HCT116 (cell line): Measurements from ENCODE around the gene CMIP. TPM values are rescaled to one million over a fixed set of nuclear protein-coding genes. Genes with fewer than 3 reads are reported as not detected.

Experiments
- ATAC-seq: fragments of 200-7000 bp; cut with Tn5 transposase; 2 replicates; pipeline ENCODE4 v1.9.1; 2020; ENCODE audit warnings: mild to moderate bottlenecking, moderate library complexity
- BruUV-seq: library from RNA; stranded (reverse); fragments of 400-500 nt; replicated peaks from 2 replicates; lab custom pipeline; 2021; lab: Mats Ljungman, UMichigan
- CTCF ChIA-PET: fragments of 300-600 bp; sonication (Branson Sonifier 250); formaldehyde crosslinking; loops from one replicate; lab custom pipeline; 2021; ENCODE audit warnings: antibody characterized with exemption; lab: Charles Lee
- POLR2A ChIA-PET: fragments of 300-600, 350-600 bp; sonication (Branson Sonifier 250); formaldehyde crosslinking; loops from one replicate; lab custom pipeline; 2021; ENCODE audit warnings: antibody characterized with exemption; lab: Charles Lee
- RAD21 ChIA-PET, 2 experiments: fragments of 300-600 bp; sonication (Branson Sonifier 250); formaldehyde crosslinking; loops; one replicate each; lab custom pipeline; 2023; ENCODE audit warnings: low total read pairs in 2 of 2; ENCODE audit not compliant: uncharacterized antibody in 2 of 2, unreplicated experiment in 2 of 2, low non-redundant PET in 1 of 2; lab: Charles Lee
- DNase-seq: peaks from one replicate; pipeline ENCODE4 v3.0.0-alpha.2; 2010; ENCODE audit warnings: low read depth, low spot score
- H2AFZ ChIP-seq: fragments of 200-600 bp; shearing (Covaris generic), sonication (generic); 2 replicates; pipeline ENCODE4 v1.6.1; 2017; ENCODE audit warnings: low read depth, mixed run types, mixed read lengths, antibody characterized with exemption, low read length; ENCODE audit not compliant: poor library complexity, severe bottlenecking
- H3K27ac ChIP-seq: 2 replicates; pipeline ENCODE4 v1.5.1; 2012; ENCODE audit warnings: low read depth, low read length
- H3K27me3 ChIP-seq: fragments of 200-600 bp; sonication (generic); 2 replicates; pipeline ENCODE4 v1.6.1; 2016; ENCODE audit warnings: mixed run types, low read length, mixed read lengths; ENCODE audit not compliant: insufficient read depth
- H3K36me3 ChIP-seq, 2 experiments: fragments of 200-500 bp in 1 of 2; fragments of 200-600 bp in 1 of 2; sonication (Bioruptor generic) in 1 of 2; sonication (generic) in 1 of 2; 2 replicates each; pipeline versions ENCODE4 v1.5.1 to v1.6.1; 2014 to 2016; ENCODE audit warnings: low read length in 2 of 2, inconsistent platforms in 1 of 2, mixed read lengths in 1 of 2, mixed run types in 1 of 2; ENCODE audit not compliant: insufficient read depth in 2 of 2, control insufficient read depth in 1 of 2
- H3K4me1 ChIP-seq, 2 experiments: fragments of 200-600 bp in 1 of 2; sonication (generic) in 1 of 2; 2 replicates each; pipeline versions ENCODE4 v1.5.1 to v1.6.1; 2012 to 2017; ENCODE audit warnings: low read length in 2 of 2, inconsistent platforms in 1 of 2, mild to moderate bottlenecking in 1 of 2, mixed read lengths in 1 of 2, mixed run types in 1 of 2, moderate library complexity in 1 of 2; ENCODE audit not compliant: insufficient read depth in 2 of 2, control insufficient read depth in 1 of 2
- H3K4me2 ChIP-seq: fragments of 200-600 bp; sonication (generic); 2 replicates; pipeline ENCODE4 v1.6.1; 2017; ENCODE audit warnings: mixed run types, low read length, mixed read lengths
- H3K4me3 ChIP-seq, 2 experiments: fragments of 200-600 bp in 1 of 2; sonication (generic) in 1 of 2; replicated peaks in 1 of 2; 2 replicates each; pipeline ENCODE4 v1.5.1; 2011 to 2016; ENCODE audit warnings: low read length in 2 of 2, control low read depth in 1 of 2, low read depth in 1 of 2, mild to moderate bottlenecking in 1 of 2, mixed read lengths in 1 of 2, mixed run types in 1 of 2
- H3K79me2 ChIP-seq: fragments of 200-600 bp; sonication (generic); 2 replicates; pipeline ENCODE4 v1.6.1; 2017; ENCODE audit warnings: mild to moderate bottlenecking, mixed run types, low read length, moderate library complexity, mixed read lengths; ENCODE audit not compliant: insufficient read depth
- H3K9ac ChIP-seq: fragments of 200-600 bp; sonication (generic); 2 replicates; pipeline ENCODE4 v1.6.1; 2016; ENCODE audit warnings: low read length, mixed read lengths
- H3K9me2 ChIP-seq: fragments of 200-600 bp; sonication (generic), shearing (Covaris generic); 2 replicates; pipeline ENCODE4 v1.6.1; 2017; ENCODE audit warnings: mixed run types, mild to moderate bottlenecking, moderate library complexity; ENCODE audit not compliant: insufficient read depth
- H3K9me3 ChIP-seq, 2 experiments: fragments of 200-500 bp in 1 of 2; fragments of 200-600 bp in 1 of 2; sonication (Bioruptor generic) in 1 of 2; sonication (generic) in 1 of 2; 2 replicates each; pipeline ENCODE4 v1.6.1; 2014 to 2017; ENCODE audit warnings: low read length in 2 of 2, mixed read lengths in 2 of 2, inconsistent platforms in 1 of 2, low read depth in 1 of 2, mild to moderate bottlenecking in 1 of 2, mixed run types in 1 of 2, moderate library complexity in 1 of 2; ENCODE audit not compliant: control insufficient read depth in 1 of 2, insufficient read depth in 1 of 2
- H4K20me1 ChIP-seq: fragments of 200-600 bp; sonication (generic), shearing (Covaris generic); 2 replicates; pipeline ENCODE4 v1.6.1; 2017; ENCODE audit warnings: mixed run types, mild to moderate bottlenecking, moderate library complexity; ENCODE audit not compliant: insufficient read depth
- CBX3 ChIP-seq: IDR thresholded peaks from 2 replicates; pipeline ENCODE4 v1.6.1; 2012; ENCODE audit warnings: low read depth
- ELF1 ChIP-seq: IDR thresholded peaks from 2 replicates; pipeline ENCODE4 v1.6.1; 2012; ENCODE audit warnings: low read depth, borderline replicate concordance
- FOSL1 ChIP-seq: IDR thresholded peaks from 2 replicates; pipeline ENCODE4 v1.6.1; 2012; ENCODE audit warnings: low read depth
- JUND ChIP-seq: IDR thresholded peaks from 2 replicates; pipeline ENCODE4 v1.6.1; 2012
- POLR2A ChIP-seq: IDR thresholded peaks from 2 replicates; pipeline ENCODE4 v1.7.0; 2011; ENCODE audit warnings: borderline replicate concordance; ENCODE audit not compliant: insufficient read depth, insufficient read length; ENCODE audit errors: extremely low read depth
- SP1 ChIP-seq: IDR thresholded peaks from 2 replicates; pipeline ENCODE4 v1.6.1; 2012; ENCODE audit warnings: low read depth
- YY1 ChIP-seq: IDR thresholded peaks from 2 replicates; pipeline ENCODE4 v1.6.1; 2011; ENCODE audit warnings: low read length, low read depth, moderate library complexity, mild to moderate bottlenecking; ENCODE audit not compliant: insufficient replicate concordance; ENCODE audit errors: extremely low read depth
- intact Hi-C: fragments of 100-400 bp; cut with micrococcal nuclease; formaldehyde crosslinking; loops from 2 replicates; pipeline ENCODE4 v1.10.0; 2022
- total RNA-seq: library from RNA; stranded (reverse); gene quantifications from one replicate; pipeline ENCODE4 v1.2.1, GENCODE V29; 2021; ENCODE audit not compliant: unreplicated experiment
- TF ChIP-seq, protein P1 (sequence below): IDR thresholded peaks from 2 replicates; pipeline ENCODE4 v1.6.1; 2012
- TF ChIP-seq, protein P2 (sequence below): IDR thresholded peaks from 2 replicates; pipeline ENCODE4 v1.6.1; 2012
- TF ChIP-seq, protein P3 (sequence below), 3 experiments: fragments of 200-600 bp in 1 of 3; sonication (generic) in 1 of 3; IDR thresholded peaks in 2 of 3; conservative IDR thresholded peaks in 1 of 3; 2 replicates each; pipeline ENCODE4 v1.5.1; 2012 to 2017; ENCODE audit warnings: low read depth in 2 of 3, low read length in 2 of 3, antibody characterized with exemption in 1 of 3, borderline replicate concordance in 1 of 3, control low read depth in 1 of 3, mild to moderate bottlenecking in 1 of 3, mixed read lengths in 1 of 3, mixed run types in 1 of 3, moderate library complexity in 1 of 3; ENCODE audit not compliant: insufficient read depth in 1 of 3
- TF ChIP-seq, protein P4 (sequence below): IDR thresholded peaks from 2 replicates; pipeline ENCODE4 v1.6.1; 2012; ENCODE audit warnings: low read depth

The CMIP gene
- total RNA-seq, 1 experiment from 2014 or later = 64.6 TPM

DNA sequence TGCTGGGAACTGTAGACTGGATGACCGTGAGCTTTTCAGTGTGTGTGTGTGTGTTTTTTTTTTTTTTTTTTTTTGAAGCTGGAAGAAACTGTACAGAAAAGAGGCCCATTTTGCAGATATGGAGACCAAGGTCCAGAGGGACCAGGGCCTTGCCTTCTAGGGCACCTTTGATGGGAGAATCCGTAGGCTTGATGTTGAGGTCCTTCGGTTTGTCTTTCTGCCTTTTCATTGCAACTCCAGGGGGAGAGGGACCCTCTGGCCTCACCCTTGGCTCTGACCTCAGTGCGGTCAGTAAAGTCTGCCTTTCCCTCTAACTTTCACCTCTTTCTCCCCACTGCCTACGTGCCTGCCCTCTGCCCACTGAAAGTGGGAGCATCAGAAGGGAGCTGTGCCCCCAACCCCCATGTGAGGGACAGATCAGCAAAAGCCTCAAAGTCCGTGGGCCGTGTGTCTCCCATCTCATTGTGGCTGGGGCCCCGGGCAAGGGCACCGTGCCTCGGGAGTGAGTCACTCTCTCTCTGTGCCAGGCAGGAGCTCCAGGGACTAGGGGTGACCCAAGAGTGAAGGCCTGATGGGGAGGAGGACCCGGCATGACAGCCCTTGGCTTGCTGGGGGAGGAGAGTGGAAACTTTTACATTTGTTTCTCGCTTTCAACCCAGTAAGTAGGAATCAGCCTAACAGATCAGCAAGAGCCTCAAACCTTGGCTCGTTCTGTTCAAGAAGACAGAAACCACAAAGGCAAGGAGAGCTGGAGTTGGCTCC lies 123.6 kb downstream of the CMIP start:
- peaks cover 20 to 52% of the 10 kb centered on the region in 2 experiments for H3K4me1 ChIP-seq

More for the DNA sequence above, 123.6 kb downstream of the CMIP start:
- Histone ChIP-seq H3K9ac (peak overlapping the region; percentile 57), H3K9me3 (no peaks in the 10 kb centered on the region), H2AFZ (no peak overlapping the region), H3K4me2 (peak overlapping the region; percentile 83), H3K79me2 (peaks cover 97% of the 10 kb centered on the region), H3K4me3 (peak overlapping the region in 1 of 2 experiments; percentile 45; a peak in 2 of 4 replicates), H4K20me1 (no peaks in the 10 kb centered on the region; the same call in 1 of the 2 replicates), H3K9me2 (no peaks in the 10 kb centered on the region), H3K27me3 (no peaks in the 10 kb centered on the region), H3K36me3 (no peaks in the 10 kb centered on the region; a peak in 1 of 4 replicates), H3K27ac (peak overlapping the region; percentile 65)
- no peak for DNase-seq
- peak; percentile 90 for ATAC-seq
- no TSS peak for BruUV-seq
- ChIA-PET RAD21 (interaction anchor here in 1 of 2 experiments (0.8 kb wide), 1 partner anchor 26 kb away, joined by 3 read pairs; no protein-coding TSS in a partner anchor), CTCF (no interaction called here), POLR2A (interaction anchor here (1.1 kb wide), 1 partner anchor 11 kb away, joined by 3 read pairs; no protein-coding TSS in a partner anchor)
- TF ChIP-seq, protein P1, sequence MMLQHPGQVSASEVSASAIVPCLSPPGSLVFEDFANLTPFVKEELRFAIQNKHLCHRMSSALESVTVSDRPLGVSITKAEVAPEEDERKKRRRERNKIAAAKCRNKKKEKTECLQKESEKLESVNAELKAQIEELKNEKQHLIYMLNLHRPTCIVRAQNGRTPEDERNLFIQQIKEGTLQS = no peak
- TF ChIP-seq, protein P2, sequence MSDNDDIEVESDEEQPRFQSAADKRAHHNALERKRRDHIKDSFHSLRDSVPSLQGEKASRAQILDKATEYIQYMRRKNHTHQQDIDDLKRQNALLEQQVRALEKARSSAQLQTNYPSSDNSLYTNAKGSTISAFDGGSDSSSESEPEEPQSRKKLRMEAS = no peak
- TF ChIP-seq, protein P3, sequence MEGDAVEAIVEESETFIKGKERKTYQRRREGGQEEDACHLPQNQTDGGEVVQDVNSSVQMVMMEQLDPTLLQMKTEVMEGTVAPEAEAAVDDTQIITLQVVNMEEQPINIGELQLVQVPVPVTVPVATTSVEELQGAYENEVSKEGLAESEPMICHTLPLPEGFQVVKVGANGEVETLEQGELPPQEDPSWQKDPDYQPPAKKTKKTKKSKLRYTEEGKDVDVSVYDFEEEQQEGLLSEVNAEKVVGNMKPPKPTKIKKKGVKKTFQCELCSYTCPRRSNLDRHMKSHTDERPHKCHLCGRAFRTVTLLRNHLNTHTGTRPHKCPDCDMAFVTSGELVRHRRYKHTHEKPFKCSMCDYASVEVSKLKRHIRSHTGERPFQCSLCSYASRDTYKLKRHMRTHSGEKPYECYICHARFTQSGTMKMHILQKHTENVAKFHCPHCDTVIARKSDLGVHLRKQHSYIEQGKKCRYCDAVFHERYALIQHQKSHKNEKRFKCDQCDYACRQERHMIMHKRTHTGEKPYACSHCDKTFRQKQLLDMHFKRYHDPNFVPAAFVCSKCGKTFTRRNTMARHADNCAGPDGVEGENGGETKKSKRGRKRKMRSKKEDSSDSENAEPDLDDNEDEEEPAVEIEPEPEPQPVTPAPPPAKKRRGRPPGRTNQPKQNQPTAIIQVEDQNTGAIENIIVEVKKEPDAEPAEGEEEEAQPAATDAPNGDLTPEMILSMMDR (IDR thresholded peaks at IDR 0.05 in 2 of 3, conservative IDR thresholded peaks at IDR 0.05 in 1 of 3; ENCODE audit: borderline replicate concordance in 1 of 3, insufficient read depth in 1 of 3, low read depth in 2 of 3, low read length in 2 of 3) = no peak
- TF ChIP-seq YY1 (no peak), ELF1 (no peak), POLR2A (no peak), FOSL1 (peak; percentile 85), CBX3 (0 out of 2 replicates have a peak, but pooled peaks have one; percentile 49), JUND (peak; percentile 94), SP1 (peak; percentile 73)
- TF ChIP-seq, protein P4, sequence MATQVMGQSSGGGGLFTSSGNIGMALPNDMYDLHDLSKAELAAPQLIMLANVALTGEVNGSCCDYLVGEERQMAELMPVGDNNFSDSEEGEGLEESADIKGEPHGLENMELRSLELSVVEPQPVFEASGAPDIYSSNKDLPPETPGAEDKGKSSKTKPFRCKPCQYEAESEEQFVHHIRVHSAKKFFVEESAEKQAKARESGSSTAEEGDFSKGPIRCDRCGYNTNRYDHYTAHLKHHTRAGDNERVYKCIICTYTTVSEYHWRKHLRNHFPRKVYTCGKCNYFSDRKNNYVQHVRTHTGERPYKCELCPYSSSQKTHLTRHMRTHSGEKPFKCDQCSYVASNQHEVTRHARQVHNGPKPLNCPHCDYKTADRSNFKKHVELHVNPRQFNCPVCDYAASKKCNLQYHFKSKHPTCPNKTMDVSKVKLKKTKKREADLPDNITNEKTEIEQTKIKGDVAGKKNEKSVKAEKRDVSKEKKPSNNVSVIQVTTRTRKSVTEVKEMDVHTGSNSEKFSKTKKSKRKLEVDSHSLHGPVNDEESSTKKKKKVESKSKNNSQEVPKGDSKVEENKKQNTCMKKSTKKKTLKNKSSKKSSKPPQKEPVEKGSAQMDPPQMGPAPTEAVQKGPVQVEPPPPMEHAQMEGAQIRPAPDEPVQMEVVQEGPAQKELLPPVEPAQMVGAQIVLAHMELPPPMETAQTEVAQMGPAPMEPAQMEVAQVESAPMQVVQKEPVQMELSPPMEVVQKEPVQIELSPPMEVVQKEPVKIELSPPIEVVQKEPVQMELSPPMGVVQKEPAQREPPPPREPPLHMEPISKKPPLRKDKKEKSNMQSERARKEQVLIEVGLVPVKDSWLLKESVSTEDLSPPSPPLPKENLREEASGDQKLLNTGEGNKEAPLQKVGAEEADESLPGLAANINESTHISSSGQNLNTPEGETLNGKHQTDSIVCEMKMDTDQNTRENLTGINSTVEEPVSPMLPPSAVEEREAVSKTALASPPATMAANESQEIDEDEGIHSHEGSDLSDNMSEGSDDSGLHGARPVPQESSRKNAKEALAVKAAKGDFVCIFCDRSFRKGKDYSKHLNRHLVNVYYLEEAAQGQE = no peak
- intact Hi-C loops = no loop called here
